ENCODE results near the gene SLK. TPM values are rescaled to one million over a fixed set of nuclear protein-coding genes. Genes with fewer than 3 reads are reported as not detected.

The SLK gene
- total RNA-seq, 6 donors from 2014 or later = 38.7 to 103 (median 58.1) TPM

GRCh38 chr10:103960103-103960502 is 6.8 kb upstream of the SLK start:
- TF ChIP-seq POLR2A (IDR thresholded peaks at IDR 0.05) (no peak), POLR2AphosphoS5 (IDR thresholded peaks at IDR 0.05) (no peak)
- TF ChIP-seq, protein P1, sequence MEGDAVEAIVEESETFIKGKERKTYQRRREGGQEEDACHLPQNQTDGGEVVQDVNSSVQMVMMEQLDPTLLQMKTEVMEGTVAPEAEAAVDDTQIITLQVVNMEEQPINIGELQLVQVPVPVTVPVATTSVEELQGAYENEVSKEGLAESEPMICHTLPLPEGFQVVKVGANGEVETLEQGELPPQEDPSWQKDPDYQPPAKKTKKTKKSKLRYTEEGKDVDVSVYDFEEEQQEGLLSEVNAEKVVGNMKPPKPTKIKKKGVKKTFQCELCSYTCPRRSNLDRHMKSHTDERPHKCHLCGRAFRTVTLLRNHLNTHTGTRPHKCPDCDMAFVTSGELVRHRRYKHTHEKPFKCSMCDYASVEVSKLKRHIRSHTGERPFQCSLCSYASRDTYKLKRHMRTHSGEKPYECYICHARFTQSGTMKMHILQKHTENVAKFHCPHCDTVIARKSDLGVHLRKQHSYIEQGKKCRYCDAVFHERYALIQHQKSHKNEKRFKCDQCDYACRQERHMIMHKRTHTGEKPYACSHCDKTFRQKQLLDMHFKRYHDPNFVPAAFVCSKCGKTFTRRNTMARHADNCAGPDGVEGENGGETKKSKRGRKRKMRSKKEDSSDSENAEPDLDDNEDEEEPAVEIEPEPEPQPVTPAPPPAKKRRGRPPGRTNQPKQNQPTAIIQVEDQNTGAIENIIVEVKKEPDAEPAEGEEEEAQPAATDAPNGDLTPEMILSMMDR (IDR thresholded peaks at IDR 0.05) = no peak
- 86 to 88% methylated on average over 3 of the region's 3 CpGs for WGBS, 2 donors
- no peak for ATAC-seq (ENCODE audit: low FRiP score in 2 of 2)
- no peaks in the 10 kb centered on the region for H3K9me3 ChIP-seq
- no peak overlapping the region for H3K4me3 ChIP-seq
- H3K27ac ChIP-seq = no peak overlapping the region
- DNase-seq = no peak
- no peaks in the 10 kb centered on the region for H3K4me1 ChIP-seq
- H3K36me3 ChIP-seq = no peaks in the 10 kb centered on the region
- H3K27me3 ChIP-seq = no peaks in the 10 kb centered on the region

GRCh38 chr10:103967448-103968071 is 620 bp downstream of the SLK start:
- ATAC-seq (ENCODE audit: low FRiP score in 2 of 2) (peak; percentile 25 to 80), DNase-seq (peak in 1 of 2 donors; percentile 31)
- H3K27ac ChIP-seq = peak overlapping the region; percentile 97 to 100 (median 98)
- H3K9me3 ChIP-seq = no peaks in the 10 kb centered on the region
- peak overlapping the region; percentile 75 to 94 (median 90) for H3K4me3 ChIP-seq
- H3K4me1 ChIP-seq = peaks cover 0 to 33% (median 17%) of the 10 kb centered on the region in 4 donors
- H3K27me3 ChIP-seq = no peaks in the 10 kb centered on the region
- no peak for TF ChIP-seq POLR2A (IDR thresholded peaks at IDR 0.05)
- peak in 1 of 2 donors; percentile 8 for TF ChIP-seq POLR2AphosphoS5 (IDR thresholded peaks at IDR 0.05)
- TF ChIP-seq, protein P1 (IDR thresholded peaks at IDR 0.05) = peak in 1 of 6 experiments; percentile 50
- H3K36me3 ChIP-seq = no peaks in the 10 kb centered on the region
- 1% methylated on average over 20 to 29 of the region's 55 CpGs for WGBS, 2 donors

DNA sequence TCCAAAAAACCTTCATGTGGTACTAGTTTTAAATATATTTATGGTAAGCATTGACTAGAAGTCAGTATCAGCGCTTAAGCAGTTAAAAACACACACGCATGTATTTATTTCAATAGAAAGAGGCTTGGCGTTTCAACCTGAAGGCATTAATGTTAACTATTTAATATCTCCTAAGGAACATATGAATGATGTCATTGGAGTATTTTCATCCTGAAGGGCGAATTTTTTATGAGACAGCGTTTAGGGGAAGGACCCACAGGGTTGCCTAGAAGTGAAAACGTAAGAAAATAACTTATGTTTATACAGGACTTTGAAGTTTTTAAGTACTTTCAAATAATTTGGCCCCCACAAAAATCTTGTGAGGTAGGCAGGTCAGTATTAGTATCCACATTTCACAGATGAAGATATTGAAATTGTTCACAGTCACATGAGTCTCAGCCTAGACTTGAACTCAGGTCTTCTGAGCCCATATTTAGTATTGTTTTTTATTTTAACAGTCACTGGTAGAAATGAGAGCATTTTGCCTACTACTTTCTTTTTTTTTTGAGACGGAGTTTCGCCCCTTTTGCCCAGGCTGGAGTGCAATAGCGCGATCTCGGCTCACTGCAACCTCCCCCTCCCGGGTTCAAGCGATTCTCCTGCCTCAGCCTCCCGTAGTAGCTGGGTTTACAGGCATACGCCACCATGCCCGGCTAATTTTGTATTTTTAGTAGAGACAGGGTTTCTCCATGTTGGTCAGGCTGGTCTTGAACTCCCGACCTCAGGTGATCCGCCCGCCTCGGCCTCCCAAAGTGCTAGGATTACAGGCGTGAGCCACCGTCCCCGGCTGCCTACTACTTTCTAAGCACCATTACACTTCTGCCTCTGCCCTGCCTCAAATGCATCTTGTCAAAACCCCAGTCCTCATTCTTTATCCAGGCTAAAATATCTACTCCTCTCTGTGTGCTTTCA is 1.8 kb downstream of the SLK start:
- H3K4me3 ChIP-seq = peak overlapping the region; percentile 75 to 94 (median 90)
- TF ChIP-seq EP300 (IDR thresholded peaks at IDR 0.05) (no peak), POLR2A (IDR thresholded peaks at IDR 0.05) (no peak), POLR2AphosphoS5 (IDR thresholded peaks at IDR 0.05) (no peak)
- TF ChIP-seq, protein P1 (IDR thresholded peaks at IDR 0.05) = no peak
- no peaks in the 10 kb centered on the region for H3K36me3 ChIP-seq
- peaks cover 7 to 38% (median 25%) of the 10 kb centered on the region in 4 donors for H3K4me1 ChIP-seq
- no peak for ATAC-seq (ENCODE audit: low FRiP score in 2 of 2)
- H3K9me3 ChIP-seq = no peaks in the 10 kb centered on the region
- no peak for DNase-seq
- H3K27ac ChIP-seq = peak overlapping the region; percentile 38 to 100 (median 98)
- WGBS, 2 donors = 37 to 46% methylated on average over 21 to 23 of the region's 23 CpGs
- no peaks in the 10 kb centered on the region for H3K27me3 ChIP-seq

DNA sequence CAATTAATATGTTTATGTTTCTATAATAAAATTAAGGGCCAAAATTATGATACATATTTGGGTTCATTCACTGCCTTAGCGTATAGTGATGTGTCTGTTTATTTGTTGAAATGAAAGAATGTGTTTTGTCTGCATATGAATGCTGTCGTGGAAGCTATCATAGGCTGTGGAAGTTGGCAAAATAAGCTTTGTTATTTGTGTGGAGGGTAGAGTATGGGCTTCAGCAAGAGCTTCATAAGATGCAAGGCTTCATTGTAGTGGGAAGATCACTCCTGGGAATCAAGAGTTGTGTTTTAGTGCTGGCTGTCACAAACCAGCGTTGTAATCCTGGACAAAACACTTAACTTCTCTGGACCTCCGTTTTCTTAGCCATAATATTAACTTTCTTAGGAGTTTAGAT is 2.5 kb downstream of the SLK start:
- Histone ChIP-seq H3K27me3 (no peaks in the 10 kb centered on the region), H3K9me3 (no peaks in the 10 kb centered on the region), H3K4me1 (peaks cover 7 to 39% (median 27%) of the 10 kb centered on the region in 4 donors), H3K27ac (peak overlapping the region in 3 of 4 donors; percentile 98 to 100 (median 99)), H3K4me3 (peak overlapping the region; percentile 75 to 94 (median 90)), H3K36me3 (no peaks in the 10 kb centered on the region)
- TF ChIP-seq POLR2A (IDR thresholded peaks at IDR 0.05) = no peak
- DNase-seq (no peak), ATAC-seq (ENCODE audit: low FRiP score in 2 of 2) (no peak)
- WGBS, 2 donors = 11 to 12% methylated on average over 4 of the region's 4 CpGs

Data from upper lobe of left lung (tissue), 6 donors.